ENCODE measurements around the gene GPR137.

- no peak for TF ChIP-seq CTCF (IDR thresholded peaks at IDR 0.05)
- no peak for TF ChIP-seq USF2 (CRISPR knock-in tag; IDR thresholded peaks at IDR 0.05)
- TF ChIP-seq TEAD4 (CRISPR knock-in tag; IDR thresholded peaks at IDR 0.05): no peak
- TF ChIP-seq FOXP4 (CRISPR knock-in tag; IDR thresholded peaks at IDR 0.05): no peak
- TF ChIP-seq ATF1 (CRISPR knock-in tag; IDR thresholded peaks at IDR 0.05): no peak
- TF ChIP-seq PREB (CRISPR knock-in tag; IDR thresholded peaks at IDR 0.05; ENCODE audit: borderline replicate concordance): no peak
- no peak for TF ChIP-seq IRF1 (CRISPR knock-in tag; IDR thresholded peaks at IDR 0.05)
- no peak for TF ChIP-seq TCF7 (CRISPR knock-in tag; IDR thresholded peaks at IDR 0.05; ENCODE audit: low read depth)
Observed at GRCh38 chr11:64238999-64239398, 46.6 kb upstream of the GPR137 start.
